COLO829 (cell line): Measurements from ENCODE around the gene DCBLD1.
A peak's percentile ranks its signal among the peaks of the same experiment; 100 is the strongest.
"Not testable (repeated sequence)": the region's sequence is repeated elsewhere in the genome, so short reads cannot be mapped to it uniquely, and the experiment has no call there.

ENCODE experiments used
- DNase-seq: peaks from one replicate; pipeline ENCODE4 v3.0.0; 2012; ENCODE audit warnings: low spot score

DCBLD1 gene

DNA sequence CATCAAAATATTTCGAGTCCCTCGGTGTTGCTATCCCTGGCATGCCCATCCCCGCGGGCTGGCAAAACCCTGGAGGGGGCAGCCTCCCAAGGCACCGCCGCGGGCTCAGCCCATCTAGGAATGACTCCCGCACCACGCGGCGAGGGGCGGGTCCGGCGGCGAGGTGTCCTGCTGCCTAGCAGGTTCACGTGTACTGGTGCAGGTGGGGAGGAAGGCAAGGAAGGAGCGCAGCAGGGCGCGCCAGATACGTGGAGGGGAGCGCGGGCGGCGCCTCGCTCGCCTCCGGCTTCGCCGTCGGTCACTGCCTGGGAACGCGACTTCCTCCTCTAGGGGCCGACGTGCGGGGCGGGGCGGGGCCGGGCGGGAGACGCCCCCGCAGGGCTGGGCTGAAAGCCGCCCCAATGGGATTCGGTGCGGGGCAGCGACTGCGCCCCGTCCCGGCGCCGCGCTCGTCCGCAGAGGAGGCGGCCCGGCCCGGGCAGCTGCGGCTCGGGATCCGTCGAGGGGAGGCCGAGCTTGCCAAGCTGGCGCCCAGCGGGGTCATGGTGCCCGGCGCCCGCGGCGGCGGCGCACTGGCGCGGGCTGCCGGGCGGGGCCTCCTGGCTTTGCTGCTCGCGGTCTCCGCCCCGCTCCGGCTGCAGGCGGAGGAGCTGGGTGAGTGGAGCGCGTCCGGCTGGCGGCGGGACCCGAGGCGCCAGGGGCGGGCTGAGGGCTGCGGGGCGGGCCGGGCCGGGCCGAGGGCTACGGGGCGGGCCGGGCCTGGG, at the start of gene DCBLD1:
DCBLD1 (plus strand) TSS at position 435 of the 764 bp plus-strand sequence; CDS start at position 543, 108 bp downstream.
- peak; percentile 46 for DNase-seq

DNA sequence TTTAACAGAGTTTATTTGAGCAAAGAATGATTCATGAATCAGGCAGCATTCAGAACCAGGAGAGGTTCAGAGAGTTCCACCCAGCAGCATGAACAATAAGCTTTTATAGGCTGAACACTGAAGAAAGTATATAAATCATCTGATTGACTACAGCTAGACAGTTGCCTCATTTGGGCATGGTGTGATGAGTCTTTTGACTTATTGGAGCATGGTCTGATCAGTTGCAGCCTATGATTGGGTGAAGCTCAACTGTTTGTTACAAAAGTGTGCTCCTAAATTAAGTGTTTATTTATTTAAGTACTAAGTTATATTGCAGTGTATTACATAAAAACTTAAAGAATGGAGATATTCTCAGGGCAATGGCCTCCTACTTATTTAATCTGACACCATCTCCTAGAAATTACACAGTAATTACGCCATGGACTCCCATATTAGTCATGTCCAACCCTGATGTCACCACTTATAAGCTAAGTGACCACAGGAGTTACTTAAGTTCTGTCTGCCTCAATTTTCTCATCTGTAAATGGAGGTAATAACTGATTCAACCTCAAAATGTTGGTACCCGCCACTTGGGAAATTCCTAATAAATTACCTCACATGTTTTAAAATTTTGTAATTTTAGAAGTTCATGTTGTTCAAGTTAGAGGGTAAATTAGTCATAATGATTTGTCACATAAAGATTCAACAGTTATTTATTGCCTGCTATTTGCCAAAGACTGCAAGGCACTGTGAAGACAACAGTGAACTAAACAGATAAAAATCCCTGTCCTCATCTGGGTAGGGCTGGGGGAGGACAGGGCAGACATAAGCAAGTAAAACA, 41.6 kb upstream of the DCBLD1 start:
- no peak for DNase-seq

DNA sequence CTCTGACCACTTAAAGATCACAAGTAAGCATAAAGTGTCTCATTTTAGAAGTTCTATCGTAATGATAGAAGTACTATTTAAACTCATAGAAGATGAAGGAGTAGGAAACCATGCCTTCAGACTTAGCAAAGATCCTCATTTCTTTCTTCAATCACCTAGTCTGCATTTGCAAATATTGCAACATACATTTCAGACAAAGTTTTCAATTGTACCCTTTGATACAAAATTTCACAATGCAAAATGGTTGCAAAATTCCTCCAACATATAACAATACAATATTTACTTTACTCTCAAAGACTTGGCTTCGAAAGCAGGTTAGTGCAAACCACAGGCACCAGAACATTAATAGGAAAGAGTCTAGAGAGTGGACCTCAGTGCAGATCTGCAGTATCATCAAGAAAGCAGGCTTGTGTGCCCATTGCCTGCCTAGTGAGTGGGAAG, 40.6 kb upstream of the DCBLD1 start:
- no peak for DNase-seq

DNA sequence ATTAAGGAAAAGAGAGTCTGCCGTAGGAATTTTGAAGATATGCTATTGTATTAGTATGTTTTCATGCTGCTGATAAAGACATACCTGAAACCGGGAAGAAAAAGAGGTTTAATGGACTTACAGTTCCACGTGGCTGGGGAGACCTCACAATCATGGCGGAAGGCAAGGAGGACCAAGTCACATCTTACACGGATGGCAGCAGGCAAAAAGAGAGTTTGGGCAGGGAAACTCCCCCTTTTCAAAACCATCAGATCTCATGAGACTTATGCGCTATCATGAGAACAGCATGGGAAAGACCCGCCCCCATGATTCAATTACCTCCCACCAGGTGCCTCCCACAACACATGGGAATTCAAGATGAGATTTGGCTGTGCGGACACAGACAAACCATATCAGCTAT, 40.2 kb upstream of the DCBLD1 start:
- not testable (repeated sequence) for DNase-seq

DNA sequence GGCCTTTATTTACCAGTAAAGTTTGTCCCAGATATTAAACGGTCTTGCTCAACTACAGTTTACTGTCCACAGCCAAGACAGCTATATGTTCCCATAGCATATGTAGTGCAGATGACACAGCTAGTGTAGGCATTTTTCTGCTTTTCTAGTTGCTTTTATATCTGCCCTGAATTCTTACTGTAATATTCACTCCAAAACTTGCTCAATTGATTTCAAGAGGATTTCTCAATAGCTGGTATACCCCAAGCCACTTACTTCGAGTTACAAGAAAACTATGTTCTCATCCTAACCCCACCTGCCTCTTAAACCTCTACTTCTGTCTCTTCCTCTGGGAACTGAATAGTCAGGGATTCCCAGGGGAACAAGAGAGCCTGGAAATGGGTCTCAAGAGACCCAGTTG, 37.9 kb upstream of the DCBLD1 start:
- DNase-seq, result no peak

DNA sequence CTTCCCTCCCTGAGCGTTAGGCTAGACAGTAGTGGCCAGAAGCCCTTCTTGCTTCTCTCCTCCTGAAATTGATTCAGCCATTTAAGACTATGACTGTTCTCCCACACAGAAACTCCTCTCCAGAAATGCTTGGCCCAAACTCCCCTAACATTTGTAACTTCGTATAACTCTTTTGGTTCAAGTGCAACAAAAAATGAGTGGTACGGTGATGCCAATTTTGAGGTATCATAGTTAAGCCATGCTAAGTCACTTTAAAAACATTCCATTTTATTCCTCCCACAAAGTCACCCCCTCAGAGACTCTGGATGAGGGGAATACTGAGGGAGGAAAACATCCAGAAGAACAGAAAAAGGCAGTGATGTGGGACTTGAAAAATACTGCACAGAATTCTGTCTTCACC, 35.6 kb upstream of the DCBLD1 start:
- no peak for DNase-seq

DNA sequence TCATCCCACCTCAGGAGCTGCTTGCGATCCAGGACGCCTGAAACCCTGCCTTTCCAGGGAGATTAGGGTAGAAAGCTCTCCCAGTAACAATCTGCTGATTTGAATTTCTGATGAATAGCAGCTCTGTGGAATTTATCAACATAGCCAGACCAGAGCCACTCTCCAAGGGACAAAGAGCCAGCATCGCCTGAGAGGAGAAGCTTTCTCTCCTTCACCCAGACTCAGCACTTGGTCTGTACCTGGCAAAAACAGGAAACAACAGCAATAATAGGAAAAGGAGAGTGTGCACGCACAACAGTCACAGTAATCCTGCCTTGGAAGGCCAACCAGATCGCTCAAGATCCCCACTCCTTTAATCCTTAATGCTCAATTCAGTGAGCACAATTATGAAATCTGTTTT, 34.5 kb upstream of the DCBLD1 start:
- DNase-seq, result no peak

DNA sequence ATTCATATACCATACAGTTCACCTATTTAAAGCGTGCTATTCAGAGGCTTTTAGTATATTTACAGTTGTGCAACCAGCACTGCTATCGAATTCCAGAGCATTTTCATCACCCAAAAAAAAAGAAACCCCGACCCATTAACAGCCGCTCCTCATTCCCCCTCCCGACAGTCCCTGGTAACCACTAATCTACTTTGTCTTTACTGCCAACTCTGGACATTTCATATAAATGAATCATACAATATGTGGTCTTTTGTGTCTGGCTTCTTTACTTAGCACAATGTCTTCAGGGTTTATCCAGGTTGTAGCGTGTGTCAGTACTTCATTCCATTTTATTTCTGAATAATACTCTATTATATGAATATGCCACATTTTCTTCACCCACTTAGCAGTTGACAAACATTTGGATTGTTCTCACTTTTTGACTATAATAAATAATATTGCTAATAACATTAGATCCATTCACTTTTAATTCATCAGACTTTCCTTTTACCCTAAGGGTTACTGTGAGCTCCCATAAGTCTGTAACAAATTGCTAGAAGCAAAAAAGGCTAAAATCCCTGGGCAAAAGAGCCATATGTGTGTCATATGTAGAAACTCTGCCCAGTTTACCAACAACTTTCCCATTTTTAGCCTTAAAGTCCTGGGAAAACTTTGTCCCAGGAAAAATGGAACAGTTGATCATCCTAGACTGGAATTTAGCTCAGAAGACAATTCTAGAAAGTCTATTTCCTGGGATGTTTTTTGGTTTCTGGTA, 33.6 kb upstream of the DCBLD1 start:
- DNase-seq, result no peak

DNA sequence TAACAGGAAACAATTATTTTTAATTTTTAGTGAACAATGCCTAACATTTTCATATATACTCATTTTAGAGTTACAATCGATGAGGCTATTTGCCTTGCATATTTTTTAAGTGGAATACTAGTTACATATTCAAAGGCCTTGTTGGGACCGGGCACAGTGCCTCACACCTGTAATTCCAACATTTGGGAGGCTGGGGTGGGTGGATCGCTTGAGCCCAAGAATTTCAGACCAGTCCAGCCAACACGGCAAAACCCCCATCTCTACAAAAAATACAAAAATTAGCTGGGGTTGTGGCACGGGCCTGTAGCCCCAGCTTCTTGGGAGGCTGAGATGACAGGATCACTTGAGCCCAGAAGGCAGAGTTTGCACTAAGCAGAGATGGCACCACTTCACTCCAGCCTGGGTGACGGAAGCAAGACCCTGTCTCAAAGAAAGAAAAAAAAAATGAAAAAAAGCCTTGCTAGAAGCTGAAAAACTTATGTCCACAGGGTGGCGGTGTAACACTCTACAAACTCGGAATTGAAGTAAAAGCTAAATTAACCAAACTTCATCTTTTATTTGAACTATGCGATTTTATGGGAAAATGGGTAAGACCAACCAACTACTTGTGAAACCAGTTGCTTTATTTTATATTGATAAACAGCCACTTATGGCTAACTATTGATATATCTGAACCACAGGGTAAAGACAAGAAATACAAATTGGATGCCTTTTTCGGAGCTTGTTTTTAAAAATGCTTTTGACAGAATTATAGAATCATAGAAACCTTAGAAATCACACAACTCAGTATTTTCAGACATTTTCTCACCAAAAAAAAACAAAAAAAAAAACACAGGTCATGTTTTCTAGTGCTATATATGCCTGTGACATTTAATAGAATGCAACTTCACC, 32.7 kb upstream of the DCBLD1 start:
- DNase-seq, result peak; percentile 17

DNA sequence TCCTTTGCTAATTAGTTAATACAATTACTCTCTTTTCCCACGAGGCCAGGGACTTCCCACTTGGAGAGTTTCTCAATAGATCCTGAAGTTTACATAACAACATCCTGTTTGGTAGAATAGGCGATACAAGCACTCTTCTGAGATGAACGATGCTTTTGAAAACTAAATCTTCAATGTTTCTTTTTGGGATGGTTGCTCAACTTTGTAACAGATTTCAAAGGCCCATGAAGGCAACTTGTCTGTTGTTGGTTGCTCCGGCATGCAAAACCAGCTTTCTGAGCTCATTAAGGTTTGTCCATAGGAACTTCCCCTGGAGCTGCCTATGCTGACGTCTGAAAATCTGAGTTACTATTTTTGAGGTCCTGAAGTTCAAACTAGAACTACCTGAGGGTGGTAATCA, 30.8 kb upstream of the DCBLD1 start:
- DNase-seq, result no peak

DNA sequence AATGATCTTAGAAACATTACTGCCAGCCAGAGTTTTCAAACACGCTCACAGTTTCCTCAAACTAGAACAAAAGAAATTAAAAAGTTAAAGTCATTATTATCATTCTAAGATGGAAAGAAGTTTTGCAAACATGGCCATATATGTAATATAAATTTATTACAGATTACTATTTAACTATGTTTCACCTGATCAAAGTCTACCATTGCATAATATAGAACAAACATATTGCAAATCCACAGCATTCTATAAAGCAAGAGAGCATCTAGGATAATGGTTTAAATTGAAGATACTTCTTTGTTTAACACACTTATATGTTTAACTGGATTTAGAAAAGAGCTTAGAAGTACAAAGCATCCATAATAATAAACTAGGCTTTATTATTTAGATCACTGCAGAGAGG, 26.2 kb upstream of the DCBLD1 start:
- DNase-seq, result no peak

DNA sequence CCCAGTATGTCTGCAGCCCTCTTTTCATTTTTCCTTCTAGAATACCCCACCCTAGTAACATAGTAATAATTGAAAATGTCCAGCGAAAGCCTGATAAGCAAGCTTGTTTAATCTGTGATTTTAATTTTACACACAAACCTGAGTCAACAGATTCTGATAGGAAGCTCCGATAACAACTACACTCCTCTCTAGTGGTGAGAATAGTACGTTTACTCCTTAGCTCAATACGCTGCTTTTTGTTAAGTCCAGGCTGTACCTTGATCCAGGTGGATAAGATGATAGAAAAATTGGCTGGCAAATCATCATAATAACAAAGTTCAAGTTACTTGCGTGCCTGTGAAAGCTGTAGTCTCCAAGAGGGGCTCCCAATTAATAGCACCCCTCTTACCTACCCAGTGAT, 25.5 kb upstream of the DCBLD1 start:
- no peak for DNase-seq

DNA sequence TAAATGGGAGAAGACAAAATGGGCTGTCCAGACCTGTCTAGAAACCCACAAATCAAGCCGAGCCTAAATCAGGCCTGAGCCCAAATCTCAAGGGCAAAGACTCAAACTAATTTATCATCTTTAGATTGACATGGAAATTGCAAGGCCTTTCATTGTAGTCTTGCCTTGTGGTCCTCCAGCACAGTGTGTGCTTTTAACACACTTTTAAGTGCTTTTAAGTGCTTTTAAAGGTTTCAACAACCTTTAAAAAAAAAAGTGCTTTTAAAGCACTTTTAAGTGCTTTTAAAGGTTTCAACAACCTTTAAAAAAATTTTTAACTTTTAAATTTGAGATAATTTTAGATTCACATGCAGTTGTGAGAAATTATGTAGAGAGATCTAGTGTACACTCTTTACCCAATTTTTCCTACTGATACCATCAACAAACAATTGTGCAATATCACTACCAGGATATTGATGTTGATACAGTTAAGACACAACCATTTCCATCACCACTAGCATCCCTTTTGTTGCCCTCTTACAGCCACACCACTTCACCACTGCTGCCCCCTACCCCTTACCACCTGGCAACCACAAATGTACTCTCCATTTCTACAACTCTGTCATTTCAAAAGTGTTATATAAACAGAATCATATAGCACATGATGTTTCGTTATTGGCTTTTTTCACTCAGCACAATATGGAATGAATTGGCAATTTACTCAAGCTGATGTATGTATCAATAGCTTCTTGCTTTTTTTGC, 23.1 kb upstream of the DCBLD1 start:
- DNase-seq, result no peak

DNA sequence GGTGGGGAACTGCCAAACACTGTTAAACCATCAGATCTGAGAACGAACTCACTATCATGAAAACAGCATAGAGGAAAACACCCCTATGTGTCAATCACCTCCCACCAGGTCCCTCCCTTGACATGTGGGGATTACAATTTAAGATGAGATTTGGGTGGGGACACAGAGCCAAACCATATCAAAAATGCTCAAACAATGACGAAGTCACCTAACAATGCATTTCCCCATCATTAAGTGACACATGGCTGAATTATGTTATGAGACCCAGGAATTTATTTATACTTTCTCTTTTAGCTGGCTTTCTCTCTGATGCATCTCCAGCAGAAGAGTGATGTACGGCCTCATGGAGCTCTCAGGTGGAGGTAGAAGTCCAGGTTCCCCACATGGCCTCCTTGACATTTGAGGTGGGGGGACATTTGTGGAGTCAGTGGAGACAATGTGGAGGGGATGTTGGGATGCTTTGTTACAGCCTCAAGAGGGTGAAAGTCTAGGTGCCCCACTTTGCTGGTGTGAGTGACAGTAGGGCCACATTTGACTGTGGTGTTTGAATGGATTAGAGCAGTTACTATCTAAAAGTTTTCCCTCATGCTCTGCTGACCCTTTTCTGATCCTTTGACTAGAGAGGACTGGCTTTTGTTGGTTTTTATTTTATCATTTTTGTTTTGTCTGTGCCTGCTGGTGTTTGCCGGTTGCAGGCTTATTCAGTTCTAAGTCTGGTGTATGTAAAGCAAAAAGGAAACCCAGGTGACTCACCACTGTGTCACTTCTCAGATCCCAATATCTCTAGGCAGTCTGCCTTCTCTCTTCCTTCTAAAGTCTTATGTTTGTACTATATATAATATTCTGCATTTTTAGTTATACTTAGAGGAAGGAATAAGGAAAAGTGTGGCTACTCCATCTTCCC, 18.5 kb upstream of the DCBLD1 start:
- DNase-seq, result no peak

DNA sequence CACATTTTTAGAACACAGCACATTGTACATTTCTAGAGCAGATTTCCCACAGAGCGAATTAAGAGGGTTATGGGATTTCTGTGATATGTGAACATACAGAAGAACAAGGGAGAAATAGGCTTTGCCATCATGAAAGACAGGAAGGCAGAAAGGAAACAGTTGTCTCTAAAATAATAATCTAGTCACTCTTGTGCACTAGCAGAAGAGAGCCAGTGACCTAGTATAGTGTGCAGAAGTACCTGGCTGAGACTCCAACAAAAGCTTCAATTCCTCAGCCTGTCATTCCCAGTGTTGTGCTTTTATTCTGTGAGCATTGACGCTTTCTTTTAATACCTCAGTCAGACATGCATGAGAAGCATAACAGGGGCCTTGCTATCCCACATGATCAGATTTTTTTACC, 17.8 kb upstream of the DCBLD1 start:
- DNase-seq, result no peak

DNA sequence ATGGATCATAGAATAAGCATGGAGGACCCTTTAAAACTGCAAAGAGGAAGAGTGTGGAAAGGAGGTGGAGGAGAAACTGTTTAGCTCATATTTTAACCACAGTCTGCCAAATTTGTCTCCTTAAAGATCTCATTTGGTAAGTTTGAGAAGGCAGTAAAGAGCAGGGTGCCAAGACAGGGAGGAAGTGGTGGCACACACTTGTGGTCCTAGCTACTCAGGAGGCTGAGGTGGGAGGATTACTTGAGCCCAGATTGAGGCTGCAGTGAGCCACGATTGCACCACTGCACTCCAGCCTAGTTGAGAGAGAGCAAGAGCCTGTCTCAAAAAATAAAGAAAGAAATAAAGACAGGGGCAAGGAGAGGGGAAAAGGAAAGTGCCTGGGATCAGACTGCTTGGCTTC, 16.8 kb upstream of the DCBLD1 start:
- DNase-seq, result no peak

DNA sequence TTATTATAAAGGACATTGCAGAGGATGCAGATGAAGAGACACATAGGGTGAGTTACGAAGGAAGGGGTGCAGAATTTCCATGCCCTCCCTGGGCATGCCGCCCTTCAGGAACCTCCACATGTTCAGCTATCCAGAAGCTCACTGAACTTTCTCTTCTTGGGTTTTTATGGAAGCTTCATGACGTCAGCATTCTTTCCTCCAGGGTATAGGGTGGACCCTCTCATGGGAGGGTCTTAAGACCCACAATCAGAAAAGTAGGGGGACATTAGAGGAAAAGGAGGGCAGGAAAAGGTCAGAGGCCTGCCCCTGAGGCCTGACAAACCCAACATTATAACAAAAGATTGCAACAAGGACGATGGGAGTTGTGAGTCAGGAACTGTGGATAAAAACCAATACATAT, 14.6 kb upstream of the DCBLD1 start:
- no peak for DNase-seq

DNA sequence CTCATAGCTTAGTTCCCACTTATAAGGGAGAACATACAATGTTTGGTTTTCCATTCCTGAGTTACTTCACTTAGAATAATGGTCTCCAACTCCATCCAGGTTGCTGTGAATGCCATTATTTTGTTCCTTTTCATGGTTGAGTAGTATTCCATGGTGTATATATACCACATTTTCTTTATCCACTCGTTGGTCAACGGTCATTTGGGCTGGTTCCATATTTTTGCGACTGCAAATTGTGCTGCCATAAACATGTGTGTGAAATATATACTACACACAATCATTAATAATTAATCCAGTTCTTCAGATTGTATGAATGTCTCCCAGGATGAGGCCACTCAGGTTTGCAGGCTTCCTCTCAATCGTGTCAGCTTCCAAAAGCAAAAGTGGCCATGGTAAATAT, 13.9 kb upstream of the DCBLD1 start:
- DNase-seq, result not testable (repeated sequence)

DNA sequence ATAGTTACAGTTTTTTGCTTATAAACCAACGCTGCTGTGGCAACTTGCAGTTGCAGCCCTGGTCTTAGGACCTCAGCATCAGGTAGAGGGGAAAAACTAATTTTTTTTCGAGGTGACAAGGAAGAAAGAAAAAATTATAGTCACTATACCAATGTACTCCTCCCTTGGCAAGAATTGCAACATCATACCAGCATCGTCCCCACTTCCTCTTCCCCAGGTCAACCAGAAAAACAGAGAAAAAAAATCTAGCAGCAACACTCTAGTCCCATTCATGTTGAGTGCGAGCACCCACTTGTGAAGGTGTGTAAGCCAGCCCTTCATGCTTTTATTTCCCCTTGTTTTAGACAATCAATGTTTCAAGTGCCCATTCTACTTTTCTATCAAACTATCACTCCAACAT, 13.1 kb upstream of the DCBLD1 start:
- no peak for DNase-seq

DNA sequence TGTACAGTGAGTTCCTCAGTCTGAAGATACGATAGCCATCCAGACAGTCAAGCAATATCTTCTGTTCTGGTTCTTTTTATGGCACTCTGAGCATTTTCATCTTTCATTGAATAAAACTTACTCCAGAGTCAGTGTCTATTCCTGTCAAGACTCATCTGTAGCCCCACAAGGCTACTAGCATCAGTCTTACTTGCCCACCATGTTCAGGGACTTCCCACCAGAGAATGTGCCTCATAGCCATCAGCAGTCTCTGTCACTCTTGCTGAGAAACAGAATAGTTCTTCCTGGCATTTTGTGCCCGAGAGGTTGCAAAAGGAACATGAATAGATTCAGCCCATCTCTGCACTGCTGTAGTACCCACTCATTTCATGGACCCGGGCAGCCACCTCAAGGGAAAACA, 12.7 kb upstream of the DCBLD1 start:
- no peak for DNase-seq
